Measurements from ENCODE around the gene SNCG.
"Not testable (repeated sequence)": the region's sequence is repeated elsewhere in the genome, so short reads cannot be mapped to it uniquely, and the experiment has no call there.

Gene SNCG

DNA sequence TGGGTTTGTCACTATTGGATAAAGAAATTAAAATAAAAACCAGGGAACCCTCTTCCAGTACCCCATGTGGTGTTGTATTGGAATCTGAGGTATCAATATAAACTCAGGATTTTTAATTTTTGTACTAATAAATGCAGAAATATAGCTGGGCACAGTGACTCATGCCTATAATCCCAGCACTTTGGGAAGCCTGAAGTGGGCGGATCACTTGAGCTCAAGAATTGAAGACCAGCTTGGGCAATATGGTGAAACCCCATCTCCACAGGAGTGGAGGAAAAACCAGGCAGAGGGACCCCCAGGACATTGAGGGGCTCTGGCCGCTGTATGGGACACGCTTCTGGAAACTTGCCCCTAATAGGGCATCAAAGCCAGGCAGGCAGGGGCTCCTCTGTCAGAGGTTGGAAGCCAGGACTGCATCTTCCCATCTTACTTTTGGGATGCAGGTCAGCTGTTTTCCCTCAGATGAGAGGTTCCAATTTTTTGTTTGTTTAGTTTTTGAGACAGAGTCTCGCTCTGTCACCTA, 21.0 kb downstream of the SNCG start:
- no peak for DNase-seq

DNA sequence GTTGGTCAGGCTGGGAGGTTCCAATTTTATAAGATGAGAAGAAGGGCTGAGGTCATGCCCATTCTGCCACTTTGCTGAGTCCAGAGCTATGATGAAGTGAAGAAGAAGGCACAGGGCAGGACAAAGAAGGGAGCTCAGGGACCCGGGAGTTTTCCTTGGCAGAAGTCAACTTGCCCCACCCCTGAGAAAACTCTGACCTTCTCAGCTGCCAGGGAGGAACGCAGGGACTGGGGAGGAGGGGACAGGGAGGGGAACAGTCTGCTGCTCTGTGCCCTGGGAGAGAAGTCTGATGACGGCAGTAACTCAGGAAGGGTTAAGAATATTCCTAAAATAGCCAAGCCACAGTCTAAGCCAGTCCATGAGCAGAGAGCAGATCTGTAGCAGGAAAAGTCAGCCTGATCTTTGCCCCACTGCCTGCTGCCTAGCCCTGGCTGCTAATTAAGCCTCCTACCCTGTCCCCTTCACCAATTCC, 21.6 kb downstream of the SNCG start:
- no peak for DNase-seq

DNA sequence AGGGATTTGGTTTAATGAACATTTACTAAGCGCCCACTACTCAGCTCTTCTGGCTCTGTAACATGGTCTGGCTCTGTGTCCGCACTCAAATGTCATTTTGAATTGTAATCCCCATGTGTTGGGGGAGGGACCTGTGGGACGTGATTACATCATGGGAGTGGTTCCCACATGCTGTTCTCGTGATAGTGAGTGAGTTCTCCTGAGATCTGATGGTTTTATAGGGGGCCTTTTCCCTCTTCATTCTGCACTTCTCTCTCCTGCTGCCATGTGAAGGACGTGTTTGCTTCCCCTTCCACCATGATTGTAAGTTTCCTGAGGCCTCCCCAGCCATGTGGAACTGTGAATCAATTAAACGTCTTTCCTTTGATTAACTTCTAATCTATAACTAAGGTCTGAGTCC, 22.6 kb downstream of the SNCG start:
- not testable (repeated sequence) for DNase-seq

DNA sequence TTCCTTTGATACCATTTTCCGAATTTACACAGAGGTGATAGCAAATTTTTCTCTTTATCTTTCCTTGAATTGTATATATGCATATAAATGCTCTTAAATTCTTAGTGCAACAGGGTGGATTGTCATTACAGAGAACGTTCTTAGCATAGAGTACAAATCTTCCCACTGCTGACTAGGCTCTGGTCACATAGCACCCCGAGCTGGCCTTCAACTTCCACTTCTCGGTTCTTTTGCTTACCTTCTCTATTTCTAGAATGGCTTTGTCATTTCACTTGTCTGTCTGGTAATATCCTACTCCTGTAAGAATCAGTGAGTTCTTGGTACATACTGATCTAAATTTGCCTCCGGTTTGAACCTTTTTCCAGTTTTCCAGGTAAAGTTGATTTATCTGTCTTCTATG, 23.3 kb downstream of the SNCG start:
- DNase-seq: no peak

DNA sequence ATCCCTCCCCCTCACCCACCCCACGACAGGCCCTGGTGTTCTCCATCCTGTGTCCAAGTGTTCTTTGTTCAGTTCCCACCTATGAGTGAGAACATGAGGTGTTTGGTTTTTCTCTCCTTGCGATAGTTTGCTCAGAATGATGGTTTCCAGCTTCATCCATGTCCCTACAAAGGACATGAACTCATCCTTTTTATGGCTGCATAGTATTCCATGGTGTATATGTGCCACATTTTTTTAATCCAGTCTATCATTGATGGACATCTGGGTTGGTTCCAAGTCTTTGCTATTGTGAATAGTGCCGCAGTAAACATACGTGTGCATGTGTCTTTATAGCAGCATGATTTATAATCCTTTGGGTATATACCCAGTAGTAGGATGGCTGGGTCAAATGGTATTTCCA, 26.1 kb downstream of the SNCG start:
- not testable (repeated sequence) for DNase-seq

DNA sequence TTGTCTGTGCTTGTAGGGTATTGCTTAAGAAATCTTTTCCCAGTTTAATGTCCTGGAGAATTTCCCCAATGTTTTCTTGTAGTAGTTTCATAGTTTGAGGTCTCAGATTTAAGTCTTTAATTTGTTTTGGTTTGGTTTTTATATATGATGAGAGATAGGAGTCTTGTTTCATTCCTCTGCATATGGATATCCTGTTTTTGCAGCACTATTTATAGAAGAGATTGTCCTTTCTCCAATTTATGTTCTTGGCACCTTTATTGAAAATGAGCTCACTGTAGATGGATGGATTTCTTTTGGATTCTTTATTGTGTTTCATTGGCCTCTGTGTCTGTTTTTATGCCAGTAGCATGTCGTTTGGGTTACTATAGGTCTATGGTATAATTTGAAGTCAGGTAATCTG, 30.1 kb downstream of the SNCG start:
- no peak for DNase-seq

DNA sequence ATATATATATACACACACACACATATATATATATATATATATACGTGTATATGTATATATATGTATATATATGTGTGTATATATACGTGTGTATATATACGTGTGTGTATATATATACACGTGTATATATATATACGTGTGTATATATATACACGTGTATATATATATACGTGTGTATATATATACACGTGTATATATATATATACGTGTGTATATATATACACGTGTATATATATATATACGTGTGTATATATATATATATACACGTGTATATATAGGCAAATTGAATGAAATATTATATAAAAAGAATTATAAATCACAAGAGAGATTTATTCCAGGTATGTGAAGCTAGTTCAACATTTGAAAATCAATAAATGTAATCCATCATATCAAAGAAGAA, 33.0 kb downstream of the SNCG start:
- DNase-seq: not testable (repeated sequence)

DNA sequence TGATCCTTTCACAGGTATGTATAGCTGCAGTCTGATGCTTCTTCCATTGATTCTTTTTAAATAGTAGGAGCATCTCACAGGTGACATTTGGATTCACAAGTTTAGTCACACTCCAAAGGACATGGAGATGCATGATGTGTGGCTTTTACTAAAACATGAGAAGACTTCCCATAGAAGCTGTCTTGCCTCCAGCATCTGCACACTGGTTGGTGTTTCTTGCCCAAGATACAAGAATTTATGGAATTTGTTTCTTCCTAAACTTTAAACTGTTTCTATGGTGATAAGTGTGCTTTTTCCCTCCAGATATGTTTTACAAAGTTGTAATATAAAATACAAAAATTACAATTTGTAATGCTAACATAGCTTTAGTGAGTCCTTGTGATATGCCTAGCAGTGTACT, 34.1 kb downstream of the SNCG start:
- no peak for DNase-seq

DNA sequence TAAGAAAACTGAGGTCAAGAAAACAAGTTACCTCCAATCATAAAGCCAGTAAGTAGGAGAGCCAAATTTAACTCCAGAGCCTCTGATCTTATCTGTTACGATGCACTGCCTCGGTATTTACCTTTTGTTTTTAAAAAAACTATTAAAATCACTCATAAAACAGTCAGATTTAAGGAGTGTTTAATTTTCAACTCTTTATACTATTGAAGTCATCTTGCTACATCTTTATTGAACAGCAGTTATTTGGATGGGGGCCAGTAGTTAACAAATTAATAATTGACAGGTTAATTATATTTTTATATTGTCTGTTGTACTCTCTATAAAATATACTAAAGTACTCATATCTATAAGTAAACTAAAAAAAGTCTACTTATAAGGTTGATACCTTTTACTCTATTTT, 34.5 kb downstream of the SNCG start:
- no peak for DNase-seq

DNA sequence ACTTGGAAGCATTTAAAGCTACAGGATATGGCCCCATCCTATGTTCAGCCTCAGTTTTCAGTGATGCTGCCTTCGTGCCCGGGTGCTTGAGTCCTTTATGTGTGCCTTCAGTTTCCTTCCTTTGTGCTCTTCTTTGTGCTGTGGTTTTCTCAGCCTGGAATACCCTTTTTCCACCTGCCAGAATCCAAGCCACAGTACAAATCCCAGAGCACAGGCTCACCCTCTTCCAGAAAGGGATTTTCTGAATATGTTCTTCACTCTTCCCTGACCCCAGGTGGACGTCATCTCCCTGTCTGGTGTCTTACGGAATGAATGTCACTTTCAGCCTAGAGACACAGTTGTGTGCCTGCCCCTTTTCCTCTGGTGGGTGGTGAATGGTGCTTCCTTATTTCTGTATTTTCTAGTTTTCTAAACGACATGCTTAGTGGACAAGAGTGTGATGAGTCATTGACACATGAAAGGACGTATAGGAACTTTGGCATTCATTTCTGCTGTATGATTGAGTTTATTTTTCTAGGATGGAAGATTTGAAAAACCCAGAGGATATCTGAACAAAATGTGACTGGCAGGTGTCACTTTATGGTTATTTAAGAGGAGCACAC, 41.5 kb downstream of the SNCG start:
- not testable (repeated sequence) for DNase-seq

DNA sequence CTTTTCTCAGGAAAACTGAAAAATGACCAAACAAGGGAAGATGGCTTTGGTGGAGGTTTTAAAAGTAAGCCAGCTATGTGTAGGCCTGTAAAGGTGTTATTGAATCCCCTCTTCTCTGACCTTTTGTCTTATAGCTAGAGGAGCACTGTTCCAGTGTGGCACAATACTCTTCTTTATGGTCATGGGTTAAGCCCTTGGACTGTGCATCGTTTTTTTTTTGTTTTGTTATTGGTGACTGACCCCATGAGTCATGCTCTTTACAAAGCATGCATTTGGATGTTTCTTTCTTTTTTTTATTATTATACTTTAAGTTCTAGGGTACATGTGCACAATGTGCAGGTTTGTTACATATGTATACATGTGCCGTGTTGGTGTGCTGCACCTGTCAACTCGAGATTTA, 42.1 kb downstream of the SNCG start:
- no peak for DNase-seq

DNA sequence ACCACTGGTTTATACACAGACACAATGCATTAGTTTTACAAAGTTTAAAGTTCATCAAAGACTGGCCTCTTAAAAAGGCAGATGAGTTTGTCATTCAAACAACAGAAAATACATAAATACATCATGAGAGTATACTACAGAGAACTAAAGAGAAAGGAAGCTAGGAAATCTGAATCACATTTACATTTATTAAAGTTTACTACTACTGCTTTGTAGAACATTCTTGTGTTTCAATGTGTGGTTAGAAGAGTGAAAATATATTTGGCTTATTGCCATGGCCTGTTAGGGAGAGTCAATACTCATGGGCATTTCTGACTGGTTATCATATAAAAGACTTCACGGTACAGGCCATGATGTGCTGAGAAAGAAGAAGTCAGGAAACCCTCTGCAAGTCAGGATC, 48.7 kb downstream of the SNCG start:
- not testable (repeated sequence) for DNase-seq

DNA sequence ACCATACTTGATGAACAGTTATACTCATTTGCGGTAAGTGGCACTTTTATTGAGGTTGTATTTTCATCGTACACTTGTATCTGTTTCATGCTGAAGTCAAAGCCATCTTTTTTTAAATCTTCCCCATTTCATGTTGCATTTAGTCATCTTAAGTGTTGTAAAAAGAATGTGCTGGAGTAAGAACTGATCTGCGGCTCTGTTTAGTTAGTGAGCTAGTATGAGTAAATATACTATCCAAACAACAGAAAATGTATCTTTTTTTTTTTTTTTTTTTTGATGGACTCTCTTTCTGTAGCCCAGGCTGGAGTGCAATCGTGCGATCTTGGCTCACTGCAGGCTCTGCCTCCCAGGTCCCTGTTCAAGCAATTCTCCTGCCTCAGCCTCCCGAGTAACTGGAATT, 49.3 kb downstream of the SNCG start:
- DNase-seq: not testable (repeated sequence)

DNA sequence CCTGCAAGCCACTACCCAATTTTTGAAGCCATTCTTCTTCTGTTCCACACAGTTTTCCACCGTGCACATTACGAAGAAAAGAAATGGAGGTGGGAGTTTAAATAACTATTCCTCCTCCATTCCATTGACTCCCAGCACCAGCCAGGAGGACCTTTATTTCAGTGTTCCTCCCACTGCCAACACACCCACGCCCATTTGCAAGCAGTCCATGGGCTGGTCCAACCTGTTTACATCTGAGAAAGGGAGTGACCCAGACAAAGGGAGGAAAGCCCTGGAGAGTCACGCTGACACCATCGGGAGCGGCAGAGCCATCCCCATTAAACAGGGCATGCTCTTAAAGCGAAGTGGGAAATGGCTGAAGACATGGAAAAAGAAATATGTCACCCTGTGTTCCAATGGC, 49.9 kb downstream of the SNCG start:
- DNase-seq: not testable (repeated sequence)

DNA sequence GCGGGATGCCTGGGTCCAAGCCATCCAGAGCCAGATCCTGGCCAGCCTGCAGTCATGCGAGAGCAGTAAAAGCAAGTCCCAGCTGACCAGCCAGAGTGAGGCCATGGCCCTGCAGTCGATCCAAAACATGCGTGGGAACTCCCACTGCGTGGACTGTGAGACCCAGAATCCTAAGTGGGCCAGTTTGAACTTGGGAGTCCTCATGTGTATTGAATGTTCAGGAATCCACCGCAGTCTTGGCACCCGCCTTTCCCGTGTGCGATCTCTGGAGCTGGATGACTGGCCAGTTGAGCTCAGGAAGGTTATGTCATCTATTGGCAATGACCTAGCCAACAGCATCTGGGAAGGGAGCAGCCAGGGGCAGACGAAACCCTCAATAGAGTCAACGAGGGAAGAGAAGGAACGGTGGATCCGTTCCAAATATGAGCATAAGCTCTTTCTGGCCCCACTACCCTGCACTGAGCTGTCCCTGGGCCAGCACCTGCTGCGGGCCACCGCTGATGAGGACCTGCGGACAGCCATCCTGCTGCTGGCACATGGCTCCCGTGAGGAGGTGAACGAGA, 50.8 kb downstream of the SNCG start:
- not testable (repeated sequence) for DNase-seq

Data from activated CD4-positive, alpha-beta T cell treated with anti-CD3 and anti-CD28 coated beads, Interleukin-2, amount 50 U/mL, for 4 hours (primary cell).